Prostate gland (tissue), 2 donors: Measurements from ENCODE around the gene POU3F3. TPM values are rescaled to one million over a fixed set of nuclear protein-coding genes. Genes with fewer than 3 reads are reported as not detected.

Experiments
- DNase-seq: peaks from one replicate; pipeline ENCODE4 v3.0.0-alpha.2; 2019; ENCODE audit warnings: low spot score
- H3K27ac ChIP-seq, 2 donors: fragments of 200-600 bp; sonication (generic); 2 replicates each; pipeline ENCODE4 v1.5.1; 2017 to 2019
- H3K27me3 ChIP-seq: fragments of 200-600 bp; sonication (generic); replicated peaks from 2 replicates; pipeline ENCODE4 v1.5.1; 2019; ENCODE audit not compliant: insufficient read depth
- H3K36me3 ChIP-seq, 2 donors: fragments of 200-600 bp; sonication (generic); 1 replicate in 1 of 2; 2 replicates in 1 of 2; pipeline versions ENCODE4 v1.5.1 to v1.8.1; 2017 to 2019
- H3K4me1 ChIP-seq: fragments of 200-600 bp; sonication (generic); replicated peaks from 2 replicates; pipeline ENCODE4 v1.5.1; 2019
- H3K4me3 ChIP-seq, 2 donors: fragments of 200-600 bp; sonication (generic); 2 replicates each; pipeline ENCODE4 v1.5.1; 2017 to 2019
- H3K9me3 ChIP-seq: fragments of 200-600 bp; sonication (generic); 2 replicates; pipeline ENCODE4 v1.5.1; 2017
- POLR2A ChIP-seq: fragments of 450-650 bp; IDR thresholded peaks from one replicate; pipeline ENCODE4 v1.6.1; 2016; ENCODE audit warnings: antibody characterized with exemption, mild to moderate bottlenecking
- POLR2AphosphoS5 ChIP-seq: sonication (generic); formaldehyde crosslinking; IDR thresholded peaks from one replicate; pipeline ENCODE4 v1.6.1; 2017; ENCODE audit warnings: antibody characterized with exemption
- WGBS: methylation state at CpG from one replicate; pipeline ENCODE4 v1.1.5; 2018; 5-methylcytosine and 5-hydroxymethylcytosine counted together
- intact Hi-C: fragments of 100-400 bp; cut with DNase I; formaldehyde crosslinking; loops from one replicate; pipeline ENCODE4 v1.14.2; 2022
- total RNA-seq, 2 donors: library from RNA; depleted of rRNA; stranded (reverse); fragments of >200 nt; gene quantifications; one replicate each; pipeline ENCODE4 v1.1.0, GENCODE V29; 2016
- TF ChIP-seq, protein P1 (sequence below), 4 experiments: fragments of 200-600 bp in 2 of 4; fragments of 450-650 bp in 2 of 4; sonication (generic) in 2 of 4; IDR thresholded peaks; 1 replicate in 3 of 4; 2 replicates in 1 of 4; pipeline ENCODE4 v1.5.1; 2016 to 2019; ENCODE audit warnings: antibody characterized with exemption in 4 of 4, mild to moderate bottlenecking in 2 of 4, moderate library complexity in 2 of 4

Gene POU3F3
- total RNA-seq, 2 donors from 2014 or later = 2.2 TPM; not detected in 1

DNA sequence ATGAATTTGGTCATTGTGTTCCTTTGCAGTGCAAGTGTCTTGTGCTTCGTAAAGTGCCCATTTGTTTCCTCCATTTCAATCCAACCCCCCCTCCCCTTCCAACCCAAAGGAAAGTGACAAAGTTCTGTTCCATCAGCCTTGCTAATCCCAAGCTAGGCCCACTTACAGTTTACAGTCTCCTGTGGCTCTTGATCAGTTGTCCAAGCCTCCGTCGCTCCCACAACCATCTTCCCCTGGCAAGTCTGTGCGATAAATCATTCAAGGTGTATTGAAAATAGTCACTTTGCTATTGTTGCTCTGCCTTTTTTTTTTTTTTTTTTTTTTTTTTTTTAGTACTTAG, 6.5 kb downstream of the POU3F3 start:
- no peak for DNase-seq
- Histone ChIP-seq H3K27me3 (peaks cover 71% of the 10 kb centered on the region), H3K4me1 (no peaks in the 10 kb centered on the region), H3K36me3 (no peaks in the 10 kb centered on the region), H3K9me3 (no peaks in the 10 kb centered on the region), H3K27ac (no peak overlapping the region), H3K4me3 (no peak overlapping the region)
- 45% methylated on average over 4 of the region's 4 CpGs for WGBS
- intact Hi-C loops = no loop called here
- TF ChIP-seq POLR2AphosphoS5 (no peak), POLR2A (no peak)
- TF ChIP-seq, protein P1, sequence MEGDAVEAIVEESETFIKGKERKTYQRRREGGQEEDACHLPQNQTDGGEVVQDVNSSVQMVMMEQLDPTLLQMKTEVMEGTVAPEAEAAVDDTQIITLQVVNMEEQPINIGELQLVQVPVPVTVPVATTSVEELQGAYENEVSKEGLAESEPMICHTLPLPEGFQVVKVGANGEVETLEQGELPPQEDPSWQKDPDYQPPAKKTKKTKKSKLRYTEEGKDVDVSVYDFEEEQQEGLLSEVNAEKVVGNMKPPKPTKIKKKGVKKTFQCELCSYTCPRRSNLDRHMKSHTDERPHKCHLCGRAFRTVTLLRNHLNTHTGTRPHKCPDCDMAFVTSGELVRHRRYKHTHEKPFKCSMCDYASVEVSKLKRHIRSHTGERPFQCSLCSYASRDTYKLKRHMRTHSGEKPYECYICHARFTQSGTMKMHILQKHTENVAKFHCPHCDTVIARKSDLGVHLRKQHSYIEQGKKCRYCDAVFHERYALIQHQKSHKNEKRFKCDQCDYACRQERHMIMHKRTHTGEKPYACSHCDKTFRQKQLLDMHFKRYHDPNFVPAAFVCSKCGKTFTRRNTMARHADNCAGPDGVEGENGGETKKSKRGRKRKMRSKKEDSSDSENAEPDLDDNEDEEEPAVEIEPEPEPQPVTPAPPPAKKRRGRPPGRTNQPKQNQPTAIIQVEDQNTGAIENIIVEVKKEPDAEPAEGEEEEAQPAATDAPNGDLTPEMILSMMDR (IDR thresholded peaks at IDR 0.05) = no peak

DNA sequence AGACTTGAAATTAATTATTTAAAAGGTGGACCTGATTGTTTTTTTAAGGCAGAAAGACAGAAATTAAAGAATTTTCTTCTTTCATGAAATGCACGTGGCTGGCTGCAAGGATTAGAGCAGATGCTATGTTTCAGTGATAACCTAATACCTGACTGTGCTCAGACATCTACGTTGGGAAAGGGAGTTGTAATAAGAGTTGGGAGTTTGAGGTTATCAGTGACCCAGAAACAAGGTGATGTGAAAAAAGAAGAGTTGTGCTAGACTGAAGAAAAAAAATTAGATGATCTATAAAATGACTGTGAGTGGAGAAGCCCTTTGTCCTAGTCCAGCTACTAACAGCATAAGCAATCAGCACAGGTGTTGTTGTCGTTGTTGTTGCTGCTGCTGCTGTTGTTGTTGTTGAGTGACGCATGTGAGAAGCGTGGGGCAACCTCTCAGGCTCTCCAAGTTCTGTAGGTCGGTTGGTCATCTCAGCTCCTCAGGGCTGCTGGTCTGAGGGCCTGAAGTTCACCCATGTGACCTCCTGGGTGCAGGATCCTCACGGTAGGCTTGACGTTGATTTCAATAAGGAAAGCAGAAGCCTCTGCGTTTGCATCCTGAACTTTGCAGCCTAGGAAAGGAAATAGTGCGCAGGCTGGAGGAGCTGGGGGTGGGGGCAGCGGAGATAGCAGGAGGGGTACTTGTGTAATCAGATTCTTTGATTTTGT, 7.6 kb downstream of the POU3F3 start:
- H3K36me3 ChIP-seq = no peaks in the 10 kb centered on the region
- no peak for TF ChIP-seq POLR2AphosphoS5
- no peak for TF ChIP-seq POLR2A
- TF ChIP-seq, protein P1 (IDR thresholded peaks at IDR 0.05) = no peak
- no peak overlapping the region for H3K4me3 ChIP-seq
- intact Hi-C loops = no loop called here
- no peak for DNase-seq
- H3K9me3 ChIP-seq = no peaks in the 10 kb centered on the region
- no peaks in the 10 kb centered on the region for H3K4me1 ChIP-seq
- H3K27ac ChIP-seq = no peak overlapping the region
- H3K27me3 ChIP-seq = peaks cover 70% of the 10 kb centered on the region
- 10% methylated on average over 11 of the region's 11 CpGs for WGBS

DNA sequence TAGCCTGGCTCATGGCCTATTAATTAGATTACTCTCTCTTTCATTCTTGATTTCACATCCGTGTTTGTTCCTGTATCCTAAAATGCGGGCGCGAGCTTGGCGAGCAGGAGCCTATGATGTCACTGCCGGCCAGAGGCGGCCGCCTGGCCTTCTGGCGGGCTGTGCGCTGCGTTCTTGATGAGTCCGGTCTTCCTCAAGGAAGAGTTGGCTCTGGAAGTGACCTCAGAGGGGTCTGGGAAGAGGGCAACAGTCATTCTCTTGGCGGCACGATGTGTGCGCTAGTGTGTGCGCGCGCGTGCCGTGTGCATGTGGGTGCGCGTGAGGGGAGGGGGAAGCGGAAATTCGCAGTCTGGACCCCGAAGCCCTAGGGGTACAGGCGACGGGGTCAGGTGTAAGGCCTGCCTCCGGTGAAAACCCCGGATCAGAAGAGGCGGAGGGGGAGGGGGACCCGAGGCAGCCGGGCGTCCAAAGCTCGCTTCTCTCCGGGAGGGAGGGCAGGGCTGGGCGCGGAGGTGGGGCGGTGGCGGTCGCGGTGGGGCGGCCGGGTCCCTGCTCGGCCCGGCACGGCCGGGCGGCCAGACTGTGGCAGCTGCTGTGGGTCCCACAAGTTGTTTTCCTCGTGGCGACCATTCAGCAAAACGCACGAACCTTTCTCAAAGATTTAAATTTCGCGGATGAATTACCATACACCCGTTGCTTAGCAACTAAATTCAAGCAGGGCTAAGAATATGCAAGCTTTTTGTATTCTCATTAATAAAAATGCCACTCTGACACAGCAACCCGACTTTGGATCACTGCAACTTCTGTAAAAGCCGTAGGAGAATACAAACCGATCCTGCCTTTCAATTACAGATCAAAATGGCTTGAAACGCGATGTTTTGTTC, 8.4 kb downstream of the POU3F3 start:
- no peak for TF ChIP-seq POLR2AphosphoS5
- TF ChIP-seq POLR2A = no peak
- TF ChIP-seq, protein P1 (IDR thresholded peaks at IDR 0.05) = no peak
- WGBS = 4% methylated on average over 52 of the region's 60 CpGs
- no peaks in the 10 kb centered on the region for H3K9me3 ChIP-seq
- no peak for DNase-seq
- no peaks in the 10 kb centered on the region for H3K4me1 ChIP-seq
- no peak overlapping the region for H3K27ac ChIP-seq
- intact Hi-C loops = no loop called here
- no peaks in the 10 kb centered on the region for H3K36me3 ChIP-seq
- peaks cover 68% of the 10 kb centered on the region for H3K27me3 ChIP-seq
- no peak overlapping the region for H3K4me3 ChIP-seq

DNA sequence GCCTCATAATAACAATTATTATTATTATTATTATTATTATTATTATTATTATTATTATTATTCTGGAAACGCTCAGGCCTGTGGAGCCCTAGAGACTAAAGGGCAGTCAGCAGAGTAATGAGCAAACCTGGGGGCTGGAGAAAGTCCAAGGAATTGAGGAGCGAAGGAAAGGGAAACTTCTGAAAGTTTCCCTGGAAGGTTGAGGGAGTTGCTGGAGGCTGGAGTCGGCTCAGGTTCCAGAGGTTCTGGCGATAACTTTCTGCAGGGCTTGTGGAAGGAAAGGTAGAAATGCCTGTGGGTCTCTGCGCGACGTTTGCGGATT, 9.2 kb downstream of the POU3F3 start:
- no peaks in the 10 kb centered on the region for H3K4me1 ChIP-seq
- H3K9me3 ChIP-seq = no peaks in the 10 kb centered on the region
- 9% methylated on average over 8 of the region's 8 CpGs for WGBS
- no peak overlapping the region for H3K27ac ChIP-seq
- intact Hi-C loops = no loop called here
- H3K4me3 ChIP-seq = no peak overlapping the region
- H3K36me3 ChIP-seq = no peaks in the 10 kb centered on the region
- H3K27me3 ChIP-seq = peaks cover 68% of the 10 kb centered on the region
- DNase-seq = no peak
- TF ChIP-seq POLR2A (no peak), POLR2AphosphoS5 (no peak)
- TF ChIP-seq, protein P1 (IDR thresholded peaks at IDR 0.05) = no peak
